RCC 7860 (cell line): Measurements from ENCODE around the gene CTF1.
"Not testable (repeated sequence)": the region's sequence is repeated elsewhere in the genome, so short reads cannot be mapped to it uniquely, and the experiment has no call there.

ENCODE experiments used
- DNase-seq: peaks from one replicate; pipeline ENCODE4 v3.0.0-alpha.2; 2015; ENCODE audit warnings: low spot score
- FAIRE-seq: peaks from 2 replicates; lab custom pipeline; 2012; peaks lifted over from hg19 to GRCh38; lab: Jason Lieb, UNC

Gene CTF1

DNA sequence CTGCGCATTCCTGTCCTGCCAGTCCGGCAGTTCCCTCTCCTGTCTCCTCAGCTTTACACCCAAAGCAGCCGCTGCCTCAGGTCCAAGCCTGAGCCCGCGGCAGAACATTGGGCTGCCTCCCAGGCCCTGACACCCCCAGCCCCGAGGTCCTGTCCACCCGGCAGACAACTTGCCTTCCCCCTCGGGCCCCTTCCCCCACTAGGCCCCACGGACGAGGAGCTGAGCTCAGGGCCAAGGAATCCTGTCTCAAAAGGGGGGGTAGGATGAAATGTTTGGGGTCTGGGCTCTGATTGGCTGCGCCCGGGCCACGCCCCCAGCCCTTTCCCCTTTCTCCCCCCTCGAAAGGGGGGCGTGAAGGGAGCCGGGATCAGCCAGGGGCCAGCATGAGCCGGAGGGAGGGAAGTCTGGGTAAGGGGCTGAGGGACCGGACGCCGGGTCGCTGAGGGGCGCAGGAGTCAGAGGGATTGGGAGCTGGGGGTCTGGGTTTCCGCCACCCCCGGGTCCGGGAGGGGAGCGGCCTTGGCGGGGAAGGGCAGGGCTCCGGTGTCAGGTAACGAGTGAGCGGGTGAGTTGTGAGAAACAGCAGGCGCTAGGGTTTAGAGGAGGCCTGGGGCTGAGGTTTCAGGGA lies at the start of gene CTF1:
TSS of gene CTF1 (plus strand) at position 354 of the 628 bp plus-strand sequence. CDS start at position 384, 30 bp downstream.
- no peak for DNase-seq
- no peak for FAIRE-seq

DNA sequence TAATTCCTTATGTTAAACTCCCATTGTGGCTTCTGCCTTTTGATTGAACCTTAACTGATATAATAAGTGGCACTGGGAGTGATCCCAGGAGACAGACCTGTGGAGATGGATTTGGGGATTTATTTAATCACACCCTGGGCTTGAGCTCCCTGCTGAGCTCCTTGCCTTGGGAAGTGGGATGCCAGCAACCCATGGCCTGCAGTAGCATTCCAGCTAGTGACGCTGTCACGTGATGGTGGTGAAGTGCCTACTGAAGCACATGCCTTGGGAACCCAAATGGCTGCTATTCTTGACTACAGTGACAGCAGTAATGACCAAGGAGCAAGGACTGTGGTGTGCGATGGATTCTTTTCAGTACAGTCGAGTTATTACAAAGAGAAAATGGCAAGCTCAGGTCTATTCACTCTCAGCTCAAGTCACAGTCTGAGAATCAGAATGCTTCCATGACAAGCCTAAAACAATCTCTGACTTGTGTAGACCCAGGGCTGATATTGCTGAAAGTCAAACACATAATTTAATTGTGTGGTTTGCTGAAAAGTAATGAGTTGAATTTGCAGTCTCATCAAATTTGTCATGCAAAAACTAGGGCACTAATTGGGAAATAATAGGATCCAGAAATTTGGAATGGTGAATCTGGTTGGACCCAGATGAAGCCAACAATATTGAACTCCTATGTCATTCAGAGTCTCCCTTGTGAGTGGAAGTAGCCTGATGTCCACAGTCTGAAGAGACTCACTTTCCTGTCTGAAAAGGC lies 49.6 kb upstream of the CTF1 start:
- DNase-seq (no peak), FAIRE-seq (no peak)

- DNase-seq, result no peak
- no peak for FAIRE-seq
Measured at GRCh38 chr16:30850246-30850645, 46.2 kb upstream of the CTF1 start.

GRCh38 chr16:30853758-30854157 lies 42.7 kb upstream of the CTF1 start:
- FAIRE-seq, result no peak

GRCh38 chr16:30858111-30858495 lies 38.3 kb upstream of the CTF1 start:
- DNase-seq, result no peak
- no peak for FAIRE-seq

More at GRCh38 chr16:30853758-30854157, 42.7 kb upstream of the CTF1 start:
- DNase-seq, result no peak

DNA sequence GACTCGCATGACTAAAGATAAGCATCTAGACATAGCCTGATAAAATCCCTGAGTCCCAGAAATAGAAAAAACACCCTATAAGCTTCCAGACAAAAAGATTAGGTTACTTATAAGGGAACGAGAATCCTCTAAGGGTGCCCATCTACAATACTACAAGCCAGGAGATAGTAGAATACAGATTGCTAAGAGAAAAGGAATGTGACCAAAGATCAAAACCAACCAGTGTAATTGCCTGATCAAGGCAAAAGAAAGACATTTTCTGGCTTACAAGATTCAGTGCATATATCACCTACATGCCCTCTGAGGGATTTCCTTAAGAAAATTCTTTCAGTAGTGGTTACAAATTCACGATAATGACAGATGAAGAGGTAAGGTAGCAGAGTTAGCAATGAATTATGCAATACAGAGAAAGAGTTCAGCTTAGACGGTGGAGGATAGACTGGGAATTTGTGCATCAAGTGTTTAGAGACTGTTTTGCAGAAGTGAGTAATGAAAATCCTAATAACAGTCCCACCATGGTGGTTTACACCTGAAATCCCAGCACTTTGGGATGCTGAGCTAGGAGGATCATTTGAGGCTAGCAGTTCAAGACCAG lies 37.5 kb upstream of the CTF1 start:
- no peak for FAIRE-seq
- DNase-seq, result no peak

- not testable (repeated sequence) for DNase-seq, FAIRE-seq
Measured at GRCh38 chr16:30860729-30861128, 35.7 kb upstream of the CTF1 start.

DNA sequence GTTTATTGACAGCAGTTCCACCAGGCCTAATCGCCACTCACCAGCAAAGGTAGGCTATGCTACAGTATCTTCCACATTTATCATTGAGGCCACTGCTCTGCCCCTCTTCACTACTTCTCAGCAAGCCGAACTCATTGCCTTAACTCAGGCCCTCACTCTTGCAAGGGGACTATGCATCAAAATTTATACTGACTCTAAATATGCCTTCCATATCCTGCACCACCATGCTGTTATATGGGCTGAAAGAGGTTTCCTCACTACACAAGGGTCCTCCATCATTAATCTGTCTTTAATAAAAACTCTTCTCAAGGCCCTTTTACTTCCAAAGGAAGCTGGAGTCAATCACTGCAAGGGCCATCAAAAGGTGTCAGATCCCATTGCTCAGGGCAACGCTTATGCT lies 33.2 kb upstream of the CTF1 start:
- DNase-seq, FAIRE-seq: not testable (repeated sequence)

DNA sequence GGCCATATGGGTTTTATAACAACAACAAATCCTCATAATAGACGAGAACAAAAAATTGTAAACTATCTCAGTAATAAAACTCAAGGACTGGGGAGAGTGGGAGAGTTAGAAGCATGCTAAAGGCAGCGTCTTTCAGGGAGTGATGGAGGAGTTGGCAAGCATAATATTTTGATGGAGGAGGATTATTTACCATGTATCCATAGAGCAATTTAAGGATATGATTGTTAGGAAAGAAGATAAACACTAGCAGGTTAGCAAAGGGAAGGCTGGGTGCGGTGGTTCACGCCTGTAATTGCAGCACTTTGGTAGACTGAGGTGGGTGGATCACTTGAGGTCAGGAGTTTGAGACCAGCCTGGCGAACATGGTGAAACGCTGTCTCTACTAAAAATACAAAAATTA lies 30.4 kb upstream of the CTF1 start:
- FAIRE-seq, result no peak

GRCh38 chr16:30867747-30868146 lies 28.7 kb upstream of the CTF1 start:
- DNase-seq, result no peak
- FAIRE-seq, result no peak

More for the DNA sequence above, 30.4 kb upstream of the CTF1 start:
- DNase-seq, result no peak

- DNase-seq (no peak), FAIRE-seq (no peak)
Measured at GRCh38 chr16:30870904-30871303, 25.5 kb upstream of the CTF1 start.

GRCh38 chr16:30874244-30874820 lies 22.1 kb upstream of the CTF1 start:
- DNase-seq (no peak), FAIRE-seq (no peak)

GRCh38 chr16:30874821-30875717 lies 21.3 kb upstream of the CTF1 start:
- FAIRE-seq, result no peak
- peak; percentile 74 for DNase-seq

DNA sequence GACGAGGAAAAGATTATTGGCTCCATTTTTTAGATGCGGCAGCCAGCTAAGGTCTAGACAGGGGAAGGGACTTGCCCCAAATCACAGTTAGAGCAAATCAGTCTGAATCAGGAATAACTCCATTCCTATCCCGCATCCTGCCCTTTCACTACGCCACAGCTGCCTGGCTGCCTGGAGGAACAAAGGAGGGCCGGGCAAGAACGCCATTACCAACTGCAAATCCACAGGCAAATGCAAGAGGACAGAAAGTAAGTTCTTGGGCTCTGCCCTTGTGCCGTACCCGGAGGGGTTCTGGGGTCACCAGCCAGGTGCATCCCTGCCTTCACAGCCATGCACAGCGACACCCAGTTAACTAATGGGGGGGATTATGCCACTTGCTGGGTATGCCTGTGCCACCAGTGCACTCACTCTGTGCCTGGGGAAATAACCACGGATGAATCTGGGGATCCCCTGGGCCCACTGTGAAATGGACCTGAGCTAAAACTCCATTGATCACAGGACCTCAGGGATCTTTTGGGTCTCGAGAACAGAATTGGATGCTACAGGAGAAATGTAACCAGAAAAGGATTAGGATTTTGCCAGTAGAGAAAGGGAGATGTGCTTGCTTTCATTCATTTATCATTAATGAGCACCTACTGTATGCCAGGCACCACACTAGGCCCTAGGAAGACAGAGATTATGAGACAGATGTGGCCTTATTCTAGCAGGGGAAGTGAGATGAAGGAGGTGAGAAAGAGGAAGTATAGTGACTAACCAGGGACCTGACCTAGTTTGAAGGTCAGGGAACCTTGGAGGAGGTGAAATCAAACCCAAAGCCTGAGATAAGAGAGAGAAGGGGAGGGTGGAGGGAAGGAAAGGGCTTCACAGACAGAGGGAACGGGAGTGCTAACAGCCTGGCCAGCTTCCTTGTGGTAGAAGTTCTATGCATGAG lies 20.3 kb upstream of the CTF1 start:
- no peak for DNase-seq

GRCh38 chr16:30876867-30877266 lies 19.5 kb upstream of the CTF1 start:
- DNase-seq (no peak), FAIRE-seq (no peak)

More for the DNA sequence above, 20.3 kb upstream of the CTF1 start:
- FAIRE-seq, result no peak

- no peak for FAIRE-seq
- no peak for DNase-seq
Measured at GRCh38 chr16:30882429-30883310, 13.7 kb upstream of the CTF1 start.

DNA sequence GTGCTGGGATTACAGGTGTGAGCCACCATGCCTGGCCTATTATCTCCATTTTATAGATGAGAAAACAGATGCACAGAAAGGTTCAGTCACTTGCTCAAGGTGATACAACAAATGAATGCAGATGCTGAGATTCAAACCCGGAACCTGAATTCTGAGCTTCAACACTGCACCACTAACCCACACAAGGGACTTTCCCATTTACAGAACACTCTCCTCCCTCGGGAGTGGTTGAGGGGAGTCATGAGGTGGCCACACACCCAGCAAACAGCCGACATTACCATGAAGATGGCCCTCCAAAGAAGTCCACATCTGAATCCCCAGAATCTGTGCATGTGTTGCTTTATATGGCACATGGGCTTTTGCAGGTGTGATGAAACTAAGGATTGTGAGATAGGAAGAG lies 11.7 kb upstream of the CTF1 start:
- FAIRE-seq (no peak), DNase-seq (no peak)

DNA sequence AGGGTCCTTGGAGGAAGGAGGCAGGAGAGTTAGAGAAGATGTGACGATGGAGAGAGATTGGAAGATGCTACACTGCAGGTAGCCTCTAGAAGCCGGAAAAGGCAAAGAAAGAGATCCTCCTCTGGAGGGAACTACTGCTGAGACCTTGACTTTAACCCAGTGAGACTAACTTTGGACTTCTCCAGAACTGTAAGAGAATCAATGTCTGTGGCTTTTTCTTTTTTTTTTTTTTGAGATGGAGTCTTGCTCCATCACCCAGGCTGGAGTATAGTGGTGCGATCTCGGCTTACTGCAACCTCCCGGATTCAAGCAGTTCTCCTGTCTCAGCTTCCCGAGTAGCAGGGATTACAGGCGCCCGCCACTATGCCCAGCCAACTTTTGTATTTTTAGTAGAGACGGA lies 11.2 kb upstream of the CTF1 start:
- no peak for DNase-seq
- no peak for FAIRE-seq

- FAIRE-seq (no peak), DNase-seq (no peak)
Measured at GRCh38 chr16:30886145-30886544, 10.3 kb upstream of the CTF1 start.
